Retinal pigment epithelial cell (primary cell): ENCODE measurements around the gene SUPT7L.

Experiments used
- DNase-seq: peaks from one replicate; pipeline ENCODE4 v3.0.0-alpha.2; 2010; ENCODE audit warnings: low read depth
- H3K4me3 ChIP-seq: 2 replicates; pipeline ENCODE4 v1.5.1; 2011; ENCODE audit warnings: mild to moderate bottlenecking, low read length, control low read depth, moderate library complexity
- TF ChIP-seq, protein P1 (sequence below): conservative IDR thresholded peaks from 2 replicates; pipeline ENCODE4 v1.5.1; 2011; ENCODE audit warnings: low read depth, low read length, control low read depth, inconsistent platforms

The SUPT7L gene

DNA sequence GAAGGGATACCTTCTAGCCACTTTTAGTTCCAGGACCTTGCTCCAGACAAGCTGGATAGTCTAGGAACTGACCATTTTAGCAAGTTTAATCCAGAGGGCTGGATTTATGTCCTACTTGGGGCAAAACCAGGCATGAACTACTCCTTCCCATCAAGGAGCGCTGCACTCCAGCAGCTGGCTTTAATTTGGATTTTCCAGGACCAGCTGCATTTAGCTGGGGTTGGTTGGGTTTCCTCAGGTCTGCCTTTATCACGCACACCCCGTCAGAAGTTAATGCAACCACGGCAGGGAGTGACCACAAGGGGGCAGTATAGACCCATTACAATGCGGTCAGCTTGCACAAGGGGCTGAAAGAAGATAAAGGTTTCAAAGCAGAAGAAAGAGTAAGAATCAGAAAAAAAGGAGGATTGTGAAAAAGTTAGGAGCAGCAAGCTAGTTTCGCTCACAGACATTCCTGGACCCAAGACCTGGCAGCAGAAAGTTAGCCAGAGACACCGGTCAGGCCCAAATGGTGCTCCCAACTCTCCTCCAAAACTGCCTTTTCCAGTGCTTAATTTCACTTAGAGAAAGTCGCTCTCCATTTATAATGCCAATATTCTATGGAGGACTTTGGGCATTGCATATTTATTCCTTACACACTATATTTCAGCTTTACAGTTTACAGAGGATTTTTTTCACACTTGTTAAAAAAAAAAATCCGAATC is 40.4 kb upstream of the SUPT7L start:
- TF ChIP-seq, protein P1, sequence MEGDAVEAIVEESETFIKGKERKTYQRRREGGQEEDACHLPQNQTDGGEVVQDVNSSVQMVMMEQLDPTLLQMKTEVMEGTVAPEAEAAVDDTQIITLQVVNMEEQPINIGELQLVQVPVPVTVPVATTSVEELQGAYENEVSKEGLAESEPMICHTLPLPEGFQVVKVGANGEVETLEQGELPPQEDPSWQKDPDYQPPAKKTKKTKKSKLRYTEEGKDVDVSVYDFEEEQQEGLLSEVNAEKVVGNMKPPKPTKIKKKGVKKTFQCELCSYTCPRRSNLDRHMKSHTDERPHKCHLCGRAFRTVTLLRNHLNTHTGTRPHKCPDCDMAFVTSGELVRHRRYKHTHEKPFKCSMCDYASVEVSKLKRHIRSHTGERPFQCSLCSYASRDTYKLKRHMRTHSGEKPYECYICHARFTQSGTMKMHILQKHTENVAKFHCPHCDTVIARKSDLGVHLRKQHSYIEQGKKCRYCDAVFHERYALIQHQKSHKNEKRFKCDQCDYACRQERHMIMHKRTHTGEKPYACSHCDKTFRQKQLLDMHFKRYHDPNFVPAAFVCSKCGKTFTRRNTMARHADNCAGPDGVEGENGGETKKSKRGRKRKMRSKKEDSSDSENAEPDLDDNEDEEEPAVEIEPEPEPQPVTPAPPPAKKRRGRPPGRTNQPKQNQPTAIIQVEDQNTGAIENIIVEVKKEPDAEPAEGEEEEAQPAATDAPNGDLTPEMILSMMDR, result peak; percentile 92
- H3K4me3 ChIP-seq, result no peak overlapping the region
- no peak for DNase-seq

DNA sequence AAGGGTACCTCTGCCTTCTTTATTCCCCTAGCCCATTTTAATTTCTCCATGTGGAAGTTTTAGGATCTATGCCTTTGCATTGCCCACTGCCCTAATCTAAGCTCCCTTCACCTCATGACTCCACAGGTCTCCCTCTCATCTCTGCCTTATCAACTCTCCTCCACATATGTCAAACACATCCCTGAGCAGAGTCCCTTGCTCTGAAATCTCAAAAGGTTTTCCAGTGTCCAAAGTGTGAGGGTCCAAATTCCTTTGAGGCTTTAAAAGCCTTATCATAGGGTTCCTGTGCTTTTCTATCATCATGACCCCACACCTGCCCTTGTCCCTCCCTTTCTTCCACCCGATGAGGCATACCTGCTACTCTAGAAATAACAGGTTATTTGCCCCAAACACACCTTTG is 38.9 kb upstream of the SUPT7L start:
- TF ChIP-seq, protein P1, result no peak
- DNase-seq, result no peak
- H3K4me3 ChIP-seq, result no peak overlapping the region

DNA sequence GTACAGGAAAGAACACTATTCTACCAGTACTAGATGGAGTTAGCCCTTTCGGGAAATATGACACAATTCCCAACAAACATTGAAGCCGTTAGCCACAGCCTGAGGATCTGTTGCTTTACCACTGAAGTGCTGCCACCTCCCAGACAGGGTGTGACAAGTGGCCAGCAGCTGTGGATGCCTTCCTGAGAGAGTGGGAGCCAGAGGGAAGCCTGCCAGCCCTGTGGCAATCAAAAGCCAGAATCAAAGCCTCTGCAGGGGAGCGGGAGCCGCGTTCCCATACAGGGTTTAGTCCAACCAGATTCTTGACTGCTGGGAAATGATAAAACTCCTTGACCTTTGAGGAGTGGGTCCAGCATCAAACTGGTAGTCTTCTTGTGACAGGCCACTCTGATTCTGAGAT is 38.3 kb upstream of the SUPT7L start:
- H3K4me3 ChIP-seq, result no peak overlapping the region
- no peak for DNase-seq
- TF ChIP-seq, protein P1, result no peak

DNA sequence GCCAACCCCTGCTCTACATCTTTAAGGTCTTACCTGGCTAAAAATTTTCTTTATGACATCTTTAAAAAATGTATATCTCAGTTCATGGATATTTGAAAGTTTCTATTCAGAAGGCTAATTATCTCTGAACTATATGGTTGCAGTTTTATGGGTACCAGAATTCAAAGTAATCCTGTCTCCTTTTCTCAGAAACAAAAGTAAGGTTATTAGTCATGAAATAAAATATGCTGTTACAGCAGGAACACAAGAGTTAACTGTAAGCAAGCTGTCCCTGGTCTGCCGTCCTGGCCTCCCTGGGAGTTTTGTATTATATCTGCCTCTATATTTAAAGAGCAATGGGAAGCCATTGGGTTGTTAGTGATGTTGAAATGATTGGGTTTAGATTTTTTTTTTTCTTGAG is 34.2 kb upstream of the SUPT7L start:
- no peak for DNase-seq
- H3K4me3 ChIP-seq, result no peak overlapping the region
- TF ChIP-seq, protein P1, result no peak

DNA sequence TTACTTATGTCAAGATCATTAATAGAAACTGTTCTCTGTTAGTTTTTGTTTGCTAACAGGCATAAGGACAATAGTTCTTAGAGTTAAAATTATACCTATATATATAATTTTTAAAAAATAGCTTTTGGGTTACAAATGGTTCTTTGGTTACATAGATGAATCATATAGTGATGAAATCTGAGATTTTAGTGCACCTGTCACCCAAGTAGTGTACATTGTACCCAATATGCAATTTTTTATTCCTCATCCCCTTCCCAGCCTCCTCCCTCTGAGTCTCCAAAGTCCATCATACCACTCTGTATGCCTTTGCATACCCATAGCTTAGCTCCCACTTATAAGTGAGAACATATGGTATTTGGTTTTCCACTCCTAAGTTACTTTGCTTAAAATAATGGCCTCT is 26.6 kb upstream of the SUPT7L start:
- DNase-seq, result no peak
- TF ChIP-seq, protein P1, result no peak
- no peak overlapping the region for H3K4me3 ChIP-seq

DNA sequence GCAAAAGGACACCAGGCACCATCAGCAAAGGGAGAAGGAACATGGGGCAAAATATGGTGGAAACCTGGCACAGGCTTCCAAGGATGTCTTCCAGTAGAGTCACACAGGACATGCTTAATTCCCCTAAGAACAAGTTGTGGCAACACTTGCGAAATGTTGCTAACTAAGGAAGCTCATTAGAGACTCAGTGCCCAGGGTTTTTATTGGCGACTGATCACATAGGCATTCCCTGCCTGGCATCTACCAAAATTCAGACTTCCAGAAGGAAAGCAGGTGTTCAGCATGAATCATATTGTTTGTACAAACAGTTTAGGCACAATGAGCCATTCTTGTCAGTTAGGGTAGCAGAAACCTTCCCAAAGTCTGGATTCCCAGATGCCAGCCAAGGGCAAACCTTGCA is 26.0 kb upstream of the SUPT7L start:
- H3K4me3 ChIP-seq, result no peak overlapping the region
- TF ChIP-seq, protein P1, result no peak
- no peak for DNase-seq

DNA sequence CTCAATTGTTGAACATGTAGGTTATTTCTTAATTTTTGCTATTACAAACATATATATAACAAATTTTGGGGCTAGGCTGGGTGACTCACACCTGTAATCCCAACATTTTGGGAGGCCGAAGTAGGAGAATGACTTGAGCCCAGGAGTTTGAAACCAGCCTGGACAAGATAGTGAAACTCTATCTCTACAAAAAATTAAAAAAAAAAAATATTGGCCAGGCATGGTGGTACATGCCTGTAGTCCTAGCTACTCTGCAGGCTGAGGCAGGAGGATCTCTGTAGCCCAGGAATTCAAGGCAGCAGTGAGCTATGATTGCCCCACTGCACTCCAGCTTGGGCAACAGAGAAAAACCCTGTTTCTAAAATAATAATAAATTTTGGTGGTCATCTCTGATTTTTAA is 23.8 kb upstream of the SUPT7L start:
- TF ChIP-seq, protein P1, result no peak
- DNase-seq, result no peak
- H3K4me3 ChIP-seq, result no peak overlapping the region
